ENCODE data around the gene AOPEP. TPM values are rescaled to one million over a fixed set of nuclear protein-coding genes. Genes with fewer than 3 reads are reported as not detected.

The AOPEP gene
- total and polyA plus RNA-seq, 2 donors (not counting 3 experiments of a cell fraction or from before 2014, with no cell fraction given), result 20.2 to 41.6 TPM

DNA sequence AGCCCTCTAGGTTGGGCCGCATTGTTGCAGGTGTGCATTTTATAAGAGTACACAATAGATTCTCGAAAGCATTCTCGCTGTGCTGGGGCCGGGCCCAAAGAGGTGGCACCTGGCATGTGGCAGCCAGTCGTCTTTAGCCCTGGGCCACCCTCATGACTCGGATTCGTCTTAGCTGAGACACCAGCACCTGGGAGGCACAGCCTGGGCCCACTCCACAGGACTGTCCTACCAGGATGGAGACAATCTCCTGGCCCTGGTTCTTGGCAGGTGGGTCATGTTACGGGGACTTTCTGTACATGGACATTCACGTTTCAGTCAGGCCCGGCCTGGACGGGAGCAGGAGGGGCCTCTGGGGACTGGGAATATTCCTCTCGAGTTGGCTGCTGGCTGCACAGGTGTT is 378.5 kb downstream of the AOPEP start:
- FAIRE-seq, result no peak
- DNase-seq (ENCODE audit: low read depth, low spot score), result no peak
- POLR2A ChIA-PET, result no interaction called here
- H3K4me2 ChIP-seq (ENCODE audit: insufficient read depth, low read length), result no peak overlapping the region
- dilution Hi-C loops (cut with MboI; ENCODE audit: extremely low pct_ligation_motif_present, low sequenced_read_pairs) (no loop called here), intact Hi-C loops (cut with micrococcal nuclease) (no loop called here)
- no peaks in the 10 kb centered on the region for H3K27me3 ChIP-seq (ENCODE audit: control insufficient read depth in 2 of 2, insufficient read depth in 2 of 2, low read length in 2 of 2)
- H3K4me3 ChIP-seq (replicated peaks in 1 of 3; ENCODE audit: insufficient read depth in 1 of 3, low read depth in 1 of 3, low read length in 3 of 3), result no peak overlapping the region
- no peak overlapping the region for H3K27ac ChIP-seq (ENCODE audit: insufficient read depth, low read depth, low read length)
- no TSS peak for BruUV-seq (replicated peaks)
- no peak overlapping the region for H2AFZ ChIP-seq (ENCODE audit: low read depth, low read length)
- no peaks in the 10 kb centered on the region for H3K9me1 ChIP-seq (replicated peaks; ENCODE audit: control insufficient read depth, extremely low read depth, insufficient read depth, low read length)
- no peak for TF ChIP-seq POLR2AphosphoS5 (IDR thresholded peaks at IDR 0.05; ENCODE audit: insufficient read depth, low read depth, low read length)
- TF ChIP-seq MAX (IDR thresholded peaks at IDR 0.05; ENCODE audit: insufficient read depth, insufficient read length), result no peak
- no peak for TF ChIP-seq FOS (IDR thresholded peaks at IDR 0.05; ENCODE audit: borderline replicate concordance, insufficient read depth, low read length)
- no peak for TF ChIP-seq POLR2A (IDR thresholded peaks at IDR 0.05; ENCODE audit: low read depth, low read length)
- no peak for TF ChIP-seq JUN (IDR thresholded peaks at IDR 0.05; ENCODE audit: borderline replicate concordance, insufficient read depth, insufficient read length, low read depth)
- no peak for TF ChIP-seq EZH2 (IDR thresholded peaks at IDR 0.05; ENCODE audit: borderline replicate concordance, low read depth, low read length, severe bottlenecking)
- no peak for TF ChIP-seq MYC (IDR thresholded peaks at IDR 0.05; ENCODE audit: low read depth, low read length)
- TF ChIP-seq, protein P1, sequence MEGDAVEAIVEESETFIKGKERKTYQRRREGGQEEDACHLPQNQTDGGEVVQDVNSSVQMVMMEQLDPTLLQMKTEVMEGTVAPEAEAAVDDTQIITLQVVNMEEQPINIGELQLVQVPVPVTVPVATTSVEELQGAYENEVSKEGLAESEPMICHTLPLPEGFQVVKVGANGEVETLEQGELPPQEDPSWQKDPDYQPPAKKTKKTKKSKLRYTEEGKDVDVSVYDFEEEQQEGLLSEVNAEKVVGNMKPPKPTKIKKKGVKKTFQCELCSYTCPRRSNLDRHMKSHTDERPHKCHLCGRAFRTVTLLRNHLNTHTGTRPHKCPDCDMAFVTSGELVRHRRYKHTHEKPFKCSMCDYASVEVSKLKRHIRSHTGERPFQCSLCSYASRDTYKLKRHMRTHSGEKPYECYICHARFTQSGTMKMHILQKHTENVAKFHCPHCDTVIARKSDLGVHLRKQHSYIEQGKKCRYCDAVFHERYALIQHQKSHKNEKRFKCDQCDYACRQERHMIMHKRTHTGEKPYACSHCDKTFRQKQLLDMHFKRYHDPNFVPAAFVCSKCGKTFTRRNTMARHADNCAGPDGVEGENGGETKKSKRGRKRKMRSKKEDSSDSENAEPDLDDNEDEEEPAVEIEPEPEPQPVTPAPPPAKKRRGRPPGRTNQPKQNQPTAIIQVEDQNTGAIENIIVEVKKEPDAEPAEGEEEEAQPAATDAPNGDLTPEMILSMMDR (IDR thresholded peaks at IDR 0.05; ENCODE audit: extremely low read depth in 1 of 2, insufficient read depth in 1 of 2, low read depth in 1 of 2, low read length in 2 of 2), result no peak
- no peak for TF ChIP-seq GATA2 (IDR thresholded peaks at IDR 0.05; ENCODE audit: insufficient read depth, insufficient read length, low read depth, low read length)
- no peaks in the 10 kb centered on the region for H3K79me2 ChIP-seq (ENCODE audit: control insufficient read depth, insufficient read depth, low read length)
- H4K20me1 ChIP-seq (replicated peaks; ENCODE audit: control insufficient read depth, extremely low read depth, insufficient read depth, low read length), result no peaks in the 10 kb centered on the region
- CTCF ChIA-PET, result no interaction called here
- peaks cover 2 to 4% of the 10 kb centered on the region in 2 experiments for H3K36me3 ChIP-seq (ENCODE audit: control insufficient read depth in 2 of 2, extremely low read depth in 1 of 2, insufficient read depth in 2 of 2, low read length in 2 of 2)
- no peak overlapping the region for H3K9ac ChIP-seq (replicated peaks; ENCODE audit: extremely low read depth, insufficient read depth, low read length)
- H3K4me1 ChIP-seq (ENCODE audit: control insufficient read depth, extremely low read depth, insufficient read depth, low read length), result peaks cover 5% of the 10 kb centered on the region
- no peaks in the 10 kb centered on the region for H3K9me3 ChIP-seq (replicated peaks; ENCODE audit: control insufficient read depth, insufficient read depth, low read length)

Measured in endothelial cell of umbilical vein (primary cell).